HG03571 (cell line): ENCODE measurements around the gene CMTM7.
A peak's percentile ranks its signal among the peaks of the same experiment; 100 is the strongest.

Experiments
- ATAC-seq: cut with Tn5 transposase; IDR thresholded peaks from one replicate; pipeline ENCODE4 v1.9.1; 2021; ENCODE audit not compliant: unreplicated experiment

The CMTM7 gene, protein sequence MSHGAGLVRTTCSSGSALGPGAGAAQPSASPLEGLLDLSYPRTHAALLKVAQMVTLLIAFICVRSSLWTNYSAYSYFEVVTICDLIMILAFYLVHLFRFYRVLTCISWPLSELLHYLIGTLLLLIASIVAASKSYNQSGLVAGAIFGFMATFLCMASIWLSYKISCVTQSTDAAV

GRCh38 chr3:32391643-32392535 lies at the start of gene CMTM7:
Gene CMTM7, plus strand, starts transcription at chr3:32391853. Its CDS starts 54 bp downstream, at chr3:32391907.
- ATAC-seq: peak; percentile 51

GRCh38 chr3:32347343-32348125 lies 44.1 kb upstream of the CMTM7 start:
- no peak for ATAC-seq

DNA sequence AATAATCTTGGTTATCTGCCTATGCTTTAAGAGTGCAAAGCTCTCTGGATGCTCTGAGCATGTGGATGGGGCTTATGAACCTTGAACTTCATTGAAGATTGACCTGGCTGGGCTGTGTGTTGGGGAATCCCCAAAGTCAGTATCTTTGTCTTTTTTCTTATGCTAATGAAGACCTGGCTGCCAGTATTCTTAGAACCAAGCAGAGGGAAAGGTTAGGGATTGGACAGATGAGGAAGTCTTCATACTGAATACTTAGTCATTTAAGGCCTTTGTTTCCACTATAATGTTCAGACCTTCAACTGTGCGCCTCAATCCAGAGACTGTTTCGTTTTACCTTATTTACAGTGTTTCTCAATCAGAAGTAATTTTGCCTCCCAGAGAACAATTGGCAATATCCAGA lies 42.5 kb upstream of the CMTM7 start:
- ATAC-seq: no peak

DNA sequence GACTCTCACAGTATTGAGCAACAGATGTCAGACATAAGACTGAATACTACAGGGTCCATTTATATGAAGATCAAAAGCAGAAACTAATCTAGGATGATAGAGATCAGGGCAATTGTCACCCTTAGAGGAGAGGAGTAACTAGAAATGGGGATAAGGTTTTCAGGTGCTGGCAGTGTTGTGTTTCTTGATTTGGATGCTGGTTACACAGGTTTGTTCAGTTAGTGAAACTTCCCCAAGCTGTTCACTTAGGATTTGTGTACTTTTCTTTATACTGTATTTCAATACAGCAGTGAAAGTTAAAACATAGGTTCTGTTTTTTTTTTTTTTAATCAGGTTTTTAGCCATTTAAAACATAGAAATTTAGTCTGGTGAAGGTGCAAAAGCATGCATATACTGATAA lies 39.1 kb upstream of the CMTM7 start:
- no peak for ATAC-seq

- no peak for ATAC-seq
These were observed 38.3 kb upstream of the CMTM7 start for GRCh38 chr3:32353351-32353750.

GRCh38 chr3:32354362-32354778 lies 37.3 kb upstream of the CMTM7 start:
- no peak for ATAC-seq

DNA sequence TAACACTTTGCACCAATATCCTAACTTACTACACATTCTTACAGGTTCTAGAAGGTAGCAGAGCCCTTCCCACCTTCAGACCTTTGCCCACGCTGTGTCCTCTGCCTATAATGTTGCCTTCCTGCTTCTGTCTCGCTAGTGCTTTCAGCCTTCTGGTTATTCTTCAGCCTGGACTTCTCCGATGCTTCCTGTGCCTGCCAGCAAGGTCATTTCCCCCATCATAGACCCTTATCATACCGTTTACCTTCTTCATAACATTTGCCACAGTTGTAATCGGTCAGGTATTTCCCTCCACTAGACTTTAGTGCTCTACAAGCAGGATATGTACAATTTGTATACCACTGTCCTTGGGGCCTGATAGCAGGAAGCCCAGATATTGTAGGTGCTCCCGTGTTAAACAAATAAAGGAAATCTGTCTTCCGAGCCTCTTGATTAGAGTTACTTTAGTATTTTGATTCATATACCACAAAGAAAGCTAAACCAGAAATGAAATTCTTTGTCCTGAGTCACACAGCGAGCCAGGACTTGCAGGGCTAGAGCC lies 35.8 kb upstream of the CMTM7 start:
- no peak for ATAC-seq

- no peak for ATAC-seq
These were observed 31.7 kb upstream of the CMTM7 start for GRCh38 chr3:32359766-32360492.

DNA sequence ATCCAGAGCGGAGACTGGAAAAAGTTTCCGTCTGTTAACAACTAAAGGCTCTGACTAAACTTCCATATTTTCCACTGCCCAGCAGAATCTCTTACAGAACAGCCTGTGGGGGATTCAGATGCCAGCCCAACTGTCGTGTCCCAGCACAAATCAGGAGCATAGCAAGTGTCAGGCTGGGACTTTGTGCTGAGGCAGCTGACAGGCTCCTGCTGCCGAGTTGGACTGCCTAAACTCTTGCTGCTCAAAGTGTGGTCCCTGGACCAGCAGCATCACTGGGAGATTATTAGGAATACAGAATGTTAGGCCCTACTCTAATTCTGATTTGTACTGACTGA lies 31.2 kb upstream of the CMTM7 start:
- no peak for ATAC-seq

DNA sequence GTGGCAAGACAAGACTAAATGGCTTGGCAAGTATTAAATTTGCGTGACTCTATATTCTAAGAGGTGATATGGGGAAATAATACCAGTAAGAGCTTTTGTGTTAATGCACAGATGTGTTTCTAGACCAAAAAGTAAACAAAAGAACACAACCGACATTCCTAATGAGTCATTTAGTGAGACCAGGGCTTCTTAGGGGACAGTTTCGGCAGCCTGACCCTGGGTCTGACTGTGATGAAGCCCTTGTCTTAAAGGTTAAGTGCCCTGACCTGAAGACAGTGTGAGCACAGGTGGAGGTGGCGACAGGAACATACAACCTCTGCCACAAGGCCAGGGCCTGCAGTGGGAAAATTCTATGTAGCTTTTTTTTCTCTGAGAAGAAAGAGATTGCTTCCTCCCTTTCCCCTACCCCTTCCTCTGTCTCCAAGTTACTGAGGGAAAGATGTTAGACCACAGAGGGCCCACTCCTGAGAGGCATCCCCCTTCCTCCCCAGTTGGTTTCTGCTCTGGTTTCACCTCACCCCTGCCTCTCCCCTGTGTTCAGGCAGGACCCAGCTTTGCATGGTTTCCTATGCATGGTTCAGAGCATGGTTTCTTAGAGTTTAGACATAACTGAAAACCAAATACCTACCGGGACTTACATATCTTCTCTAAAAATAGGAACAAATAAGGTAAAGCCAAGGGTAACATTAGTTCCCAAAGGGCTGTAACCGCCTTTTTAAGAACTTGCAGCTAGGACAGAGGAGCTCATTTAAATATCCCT lies 24.8 kb upstream of the CMTM7 start:
- no peak for ATAC-seq

DNA sequence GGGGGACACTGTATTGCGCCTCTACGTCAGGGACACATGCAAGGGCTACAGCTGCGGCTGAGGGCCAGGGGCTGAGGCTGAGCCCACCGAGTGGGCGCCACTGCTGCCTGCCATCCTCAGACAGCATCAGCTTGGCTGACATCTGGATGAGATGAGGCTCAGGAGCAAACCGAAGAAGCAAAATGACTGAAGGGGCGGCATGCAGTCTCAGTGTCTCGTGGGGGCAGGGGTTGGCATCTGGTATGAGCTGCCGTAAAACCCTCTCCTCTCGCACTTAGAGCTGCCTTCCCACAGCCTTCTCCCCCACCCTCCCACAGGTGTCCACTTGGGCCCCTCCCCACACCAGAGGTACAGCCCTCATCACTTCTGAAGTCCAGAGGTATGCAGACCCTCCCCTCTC lies 24.2 kb upstream of the CMTM7 start:
- ATAC-seq: no peak

DNA sequence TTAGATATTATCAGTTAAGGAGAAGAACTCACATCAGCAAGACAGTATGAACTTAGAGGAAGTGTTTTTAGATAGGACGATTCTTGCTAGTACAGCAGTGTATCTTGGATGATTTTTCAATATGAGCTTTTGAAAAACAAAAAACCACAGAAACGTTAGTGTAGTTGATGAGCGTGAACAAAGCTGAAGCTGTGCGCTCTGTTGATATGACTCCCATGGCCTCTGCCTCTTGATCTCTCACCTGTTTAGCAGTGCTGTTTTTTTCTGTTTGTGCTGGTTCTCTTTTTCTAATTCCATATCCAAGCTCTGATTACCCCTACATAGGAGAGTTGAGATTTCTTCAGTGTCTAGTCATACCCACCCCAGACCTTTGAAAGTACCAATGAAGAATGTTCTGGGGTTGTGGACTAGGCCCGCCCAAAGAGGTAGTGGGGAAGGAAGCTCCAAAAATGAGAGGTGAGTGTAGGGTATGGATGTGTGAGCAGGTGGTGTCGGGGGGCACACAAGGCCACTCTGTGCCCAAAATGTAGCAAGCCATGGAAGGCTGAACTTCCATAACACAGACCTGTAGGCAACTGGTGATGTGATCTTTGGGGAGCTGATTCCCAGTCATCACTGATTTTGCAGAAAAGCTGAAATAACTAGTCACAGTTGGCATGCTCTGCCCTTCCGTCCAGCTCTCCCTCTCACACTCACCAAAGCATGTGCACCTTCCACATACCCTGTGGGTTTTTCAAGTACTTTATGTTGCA lies 20.0 kb upstream of the CMTM7 start:
- ATAC-seq: no peak

DNA sequence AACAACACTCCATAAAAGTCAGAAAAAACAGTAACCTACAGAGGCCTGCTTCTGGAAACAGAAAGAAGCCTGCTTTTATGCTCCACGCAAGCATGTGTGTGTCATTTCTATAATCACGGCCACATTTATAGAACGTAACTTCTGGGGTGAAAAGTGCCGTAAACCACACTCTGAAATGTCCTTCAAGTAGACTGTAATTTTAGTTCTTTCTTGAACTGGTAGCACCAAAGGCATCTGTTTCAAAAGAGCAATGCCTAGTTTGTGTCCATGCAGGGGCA lies 19.5 kb upstream of the CMTM7 start:
- ATAC-seq: no peak

DNA sequence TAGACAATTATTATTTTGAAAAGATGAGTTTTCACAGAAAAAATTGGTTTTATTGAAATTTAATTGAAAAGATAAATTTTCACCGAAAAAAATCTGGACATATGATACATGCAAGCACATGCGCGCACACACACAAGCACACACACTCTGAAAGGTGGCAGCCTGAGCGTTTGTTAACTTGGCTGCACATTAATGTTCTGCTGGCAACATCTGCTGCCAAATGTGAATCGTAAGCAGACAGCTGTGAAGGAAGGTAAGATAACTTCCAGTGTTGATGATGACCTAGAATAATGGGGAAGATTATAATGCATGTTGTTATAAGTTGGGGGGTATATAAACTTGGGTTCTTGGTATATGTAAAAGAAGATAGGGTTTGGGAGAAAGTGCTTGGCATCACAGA lies 18.4 kb upstream of the CMTM7 start:
- no peak for ATAC-seq

- ATAC-seq: no peak
These were observed 17.8 kb upstream of the CMTM7 start for GRCh38 chr3:32373844-32374243.

DNA sequence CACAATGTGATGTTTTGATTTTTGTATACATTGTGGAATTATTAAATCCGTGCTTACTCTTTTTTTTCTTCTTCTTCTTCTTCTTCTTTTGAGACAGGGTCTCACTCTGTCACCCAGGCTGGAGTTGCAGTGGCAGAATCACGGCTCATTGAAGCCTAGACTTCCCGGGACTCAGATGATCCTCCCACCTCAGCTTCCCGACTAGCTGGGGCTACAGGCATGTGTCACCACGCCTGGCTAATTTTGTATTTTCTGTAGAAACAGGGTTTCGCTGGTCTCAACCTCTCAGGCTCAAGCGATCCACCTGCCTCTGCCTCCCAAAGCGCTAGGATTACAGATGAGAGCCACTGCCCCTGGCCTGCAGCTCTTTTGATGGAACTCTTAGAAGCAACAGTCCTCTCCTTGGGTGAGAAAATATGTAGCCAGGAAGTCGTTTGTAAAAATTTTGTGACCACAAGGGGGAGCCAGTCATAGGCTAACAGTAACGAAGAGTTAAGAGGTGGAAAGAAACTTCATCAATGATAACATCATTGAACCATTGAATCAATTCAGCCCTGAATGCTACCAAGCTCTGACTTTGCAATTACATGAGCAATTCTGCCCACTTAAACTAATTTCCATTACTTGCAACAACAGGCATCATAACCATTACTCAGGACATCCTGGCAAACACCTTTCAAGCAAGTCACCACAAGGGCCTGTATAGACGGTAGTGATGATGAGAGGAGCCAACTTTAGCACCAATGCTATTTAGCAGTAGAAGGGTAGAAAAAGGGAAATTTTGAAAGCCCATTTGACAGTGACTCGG lies 16.7 kb upstream of the CMTM7 start:
- no peak for ATAC-seq

DNA sequence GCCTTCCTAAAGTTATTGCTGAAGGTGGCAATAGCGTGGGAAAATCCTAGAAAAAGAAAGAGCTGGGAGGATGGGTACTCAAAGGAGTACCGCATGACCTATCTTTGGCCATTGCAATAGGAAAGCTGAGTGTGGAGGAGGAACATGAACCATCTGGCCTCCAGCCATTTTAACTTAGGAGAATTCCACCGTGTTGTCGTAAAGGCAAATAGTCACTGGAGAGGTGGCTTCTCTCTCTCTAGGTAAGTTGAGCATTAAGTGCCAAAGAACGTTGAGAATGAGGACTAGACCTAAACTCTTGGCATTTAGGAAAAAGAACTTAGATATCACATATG lies 16.1 kb upstream of the CMTM7 start:
- ATAC-seq: no peak

DNA sequence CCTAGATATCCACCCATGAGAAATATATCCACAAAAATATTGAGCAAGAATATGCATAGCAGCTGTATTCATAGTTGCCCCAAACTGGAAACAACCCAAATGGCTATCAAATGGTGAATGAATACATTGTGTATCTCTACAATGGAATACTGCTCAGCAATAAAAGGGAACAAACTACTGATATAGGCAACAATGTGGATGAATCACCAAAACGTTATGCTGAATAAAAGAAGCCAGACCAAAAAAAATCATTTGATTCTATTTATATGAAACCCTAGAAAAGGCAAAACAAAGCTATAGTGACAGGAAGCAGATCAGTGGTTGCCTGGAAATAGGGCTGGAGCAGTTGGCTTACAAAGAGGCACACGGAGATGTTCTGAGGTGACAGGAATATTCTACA lies 15.5 kb upstream of the CMTM7 start:
- no peak for ATAC-seq

- no peak for ATAC-seq
These were observed 11.7 kb upstream of the CMTM7 start for GRCh38 chr3:32379831-32380500.
